ENCODE results near the gene GALC.

DNA sequence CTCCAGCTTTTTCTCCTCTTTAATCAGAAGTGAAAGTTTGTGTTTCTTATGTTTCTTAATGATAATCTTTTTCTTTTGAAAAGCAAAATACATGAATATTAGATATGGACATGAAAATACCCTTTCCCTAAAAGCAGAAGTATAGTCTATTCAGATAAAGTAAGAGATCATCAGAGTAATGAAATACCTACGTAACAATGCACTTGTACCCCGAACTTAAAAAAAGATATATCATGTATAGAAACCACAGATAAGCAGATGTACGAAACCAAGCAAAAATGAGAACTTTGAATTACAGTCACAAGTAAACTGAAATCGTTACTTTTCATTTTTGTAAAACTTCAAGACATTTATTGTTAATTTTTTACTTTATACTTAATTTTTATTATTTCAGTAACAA, 10.4 kb upstream of the GALC start:
- TF ChIP-seq, protein P1, sequence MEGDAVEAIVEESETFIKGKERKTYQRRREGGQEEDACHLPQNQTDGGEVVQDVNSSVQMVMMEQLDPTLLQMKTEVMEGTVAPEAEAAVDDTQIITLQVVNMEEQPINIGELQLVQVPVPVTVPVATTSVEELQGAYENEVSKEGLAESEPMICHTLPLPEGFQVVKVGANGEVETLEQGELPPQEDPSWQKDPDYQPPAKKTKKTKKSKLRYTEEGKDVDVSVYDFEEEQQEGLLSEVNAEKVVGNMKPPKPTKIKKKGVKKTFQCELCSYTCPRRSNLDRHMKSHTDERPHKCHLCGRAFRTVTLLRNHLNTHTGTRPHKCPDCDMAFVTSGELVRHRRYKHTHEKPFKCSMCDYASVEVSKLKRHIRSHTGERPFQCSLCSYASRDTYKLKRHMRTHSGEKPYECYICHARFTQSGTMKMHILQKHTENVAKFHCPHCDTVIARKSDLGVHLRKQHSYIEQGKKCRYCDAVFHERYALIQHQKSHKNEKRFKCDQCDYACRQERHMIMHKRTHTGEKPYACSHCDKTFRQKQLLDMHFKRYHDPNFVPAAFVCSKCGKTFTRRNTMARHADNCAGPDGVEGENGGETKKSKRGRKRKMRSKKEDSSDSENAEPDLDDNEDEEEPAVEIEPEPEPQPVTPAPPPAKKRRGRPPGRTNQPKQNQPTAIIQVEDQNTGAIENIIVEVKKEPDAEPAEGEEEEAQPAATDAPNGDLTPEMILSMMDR (conservative IDR thresholded peaks at IDR 0.05 in 1 of 2, IDR thresholded peaks at IDR 0.05 in 1 of 2; ENCODE audit: extremely low read depth in 1 of 2, insufficient read depth in 1 of 2, low read depth in 1 of 2, low read length in 2 of 2), result no peak
- no peak for TF ChIP-seq EZH2 (IDR thresholded peaks at IDR 0.05; ENCODE audit: borderline replicate concordance, low read length)
